Measurements from ENCODE around the gene WDR75.

WDR75 gene

GRCh38 chr2:189501487-189501886 lies 60.2 kb downstream of the WDR75 start:
- DNase-seq, result no peak

GRCh38 chr2:189502714-189503113 lies 61.4 kb downstream of the WDR75 start:
- no peak for DNase-seq

DNA sequence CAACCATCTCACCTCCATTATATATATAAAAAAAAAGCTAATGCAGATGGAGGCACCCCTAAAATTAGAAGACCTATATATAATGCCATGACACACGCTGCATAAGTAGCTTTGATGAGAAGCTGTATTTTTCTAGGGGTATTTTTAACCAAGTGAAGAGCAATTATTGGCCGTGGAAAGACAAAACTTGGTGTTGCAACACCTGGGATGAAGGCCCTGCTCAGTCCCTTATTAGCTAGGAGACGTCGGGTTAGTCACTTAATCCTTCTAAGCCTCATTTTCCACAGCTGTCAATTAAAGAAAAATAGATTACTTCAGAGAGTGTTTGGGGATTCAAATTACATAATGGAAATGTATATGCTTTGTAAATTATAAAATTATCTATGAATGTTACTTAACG lies 63.0 kb downstream of the WDR75 start:
- DNase-seq, result no peak

DNA sequence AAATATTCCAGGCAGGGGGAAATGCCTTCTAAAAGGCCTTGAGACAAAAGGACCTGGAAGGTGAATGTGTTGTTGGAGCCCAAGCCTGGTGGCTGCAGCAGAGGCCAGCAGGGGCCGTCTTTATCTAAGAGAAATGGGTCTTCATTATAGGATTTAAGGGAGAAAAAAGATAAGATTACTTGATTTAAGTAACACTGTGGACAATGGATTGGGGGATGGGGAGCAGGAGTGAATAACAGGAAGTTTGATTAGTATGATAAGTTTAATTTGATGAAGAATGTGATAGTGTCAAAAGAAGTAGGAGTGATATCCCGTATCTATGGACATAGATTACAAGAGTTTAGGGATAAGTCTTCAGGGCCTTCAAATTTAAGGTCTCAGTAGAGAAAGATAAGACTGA lies 64.2 kb downstream of the WDR75 start:
- DNase-seq, result no peak

DNA sequence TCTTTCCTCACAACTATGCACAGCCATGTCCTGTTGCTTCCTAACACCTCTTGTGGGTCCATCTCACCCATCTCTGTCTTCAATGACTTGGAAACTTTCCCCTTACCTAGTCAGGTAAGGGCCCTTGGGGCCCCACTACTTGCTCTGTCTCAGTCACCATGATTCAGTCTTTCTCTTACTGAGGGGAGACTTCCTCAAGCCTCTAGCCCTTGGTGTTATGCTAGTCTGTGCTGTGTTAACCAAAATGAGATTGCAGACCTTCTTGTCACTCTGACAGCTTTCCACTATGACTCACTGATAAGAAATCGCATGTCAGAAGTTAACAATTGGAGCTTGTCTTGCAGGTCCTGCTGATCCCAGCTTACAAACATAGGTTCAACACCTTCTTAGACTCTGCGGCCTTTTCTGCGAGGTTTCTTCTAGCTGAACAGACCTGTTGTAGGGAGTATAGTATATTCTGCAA lies 65.3 kb downstream of the WDR75 start:
- no peak for DNase-seq

GRCh38 chr2:189511210-189511959 lies 70.1 kb downstream of the WDR75 start:
- no peak for DNase-seq

- no peak for DNase-seq
Observed at GRCh38 chr2:189511960-189512319, 70.7 kb downstream of the WDR75 start.

DNA sequence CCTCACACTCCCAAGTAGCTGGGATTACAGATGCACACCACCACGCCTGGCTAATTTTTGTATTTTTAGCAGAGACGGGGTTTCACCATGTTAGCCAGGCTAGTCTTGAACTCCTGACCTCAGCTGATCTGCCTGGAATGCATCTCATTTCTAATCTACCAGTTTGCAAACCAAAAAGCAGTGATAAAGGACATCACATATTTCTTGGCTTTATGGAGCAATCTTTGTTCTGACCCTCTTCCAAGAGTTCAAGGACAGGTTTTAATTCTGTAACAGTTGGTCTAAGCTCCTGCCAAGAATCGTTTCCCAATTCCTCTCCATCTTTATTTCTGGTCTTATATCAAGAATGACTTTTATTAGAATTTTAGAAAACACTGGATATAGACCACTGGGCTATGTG lies 71.6 kb downstream of the WDR75 start:
- DNase-seq, result no peak

GRCh38 chr2:189514104-189514503 lies 72.8 kb downstream of the WDR75 start:
- DNase-seq, result no peak

GRCh38 chr2:189515264-189515663 lies 74.0 kb downstream of the WDR75 start:
- no peak for DNase-seq

DNA sequence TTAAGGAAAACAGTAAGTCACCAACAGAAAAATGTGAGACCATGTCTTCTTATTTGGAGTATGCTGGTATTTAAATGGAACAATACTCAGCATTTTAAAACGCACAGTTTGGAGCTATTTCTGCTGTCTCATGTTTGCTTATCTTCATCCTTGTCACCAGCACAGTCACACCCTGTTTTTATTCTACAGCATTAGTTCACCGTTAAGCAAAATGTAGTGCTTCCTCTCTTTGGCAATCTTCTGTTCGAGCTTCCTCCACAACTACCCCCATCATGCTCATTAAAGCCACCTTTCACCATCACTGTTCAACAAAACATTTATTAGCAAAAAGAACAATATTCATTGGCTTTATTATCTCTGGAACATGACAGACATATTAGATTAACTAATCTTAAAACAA lies 75.3 kb downstream of the WDR75 start:
- no peak for DNase-seq

- no peak for DNase-seq
Observed at GRCh38 chr2:189517847-189518535, 76.7 kb downstream of the WDR75 start.

DNA sequence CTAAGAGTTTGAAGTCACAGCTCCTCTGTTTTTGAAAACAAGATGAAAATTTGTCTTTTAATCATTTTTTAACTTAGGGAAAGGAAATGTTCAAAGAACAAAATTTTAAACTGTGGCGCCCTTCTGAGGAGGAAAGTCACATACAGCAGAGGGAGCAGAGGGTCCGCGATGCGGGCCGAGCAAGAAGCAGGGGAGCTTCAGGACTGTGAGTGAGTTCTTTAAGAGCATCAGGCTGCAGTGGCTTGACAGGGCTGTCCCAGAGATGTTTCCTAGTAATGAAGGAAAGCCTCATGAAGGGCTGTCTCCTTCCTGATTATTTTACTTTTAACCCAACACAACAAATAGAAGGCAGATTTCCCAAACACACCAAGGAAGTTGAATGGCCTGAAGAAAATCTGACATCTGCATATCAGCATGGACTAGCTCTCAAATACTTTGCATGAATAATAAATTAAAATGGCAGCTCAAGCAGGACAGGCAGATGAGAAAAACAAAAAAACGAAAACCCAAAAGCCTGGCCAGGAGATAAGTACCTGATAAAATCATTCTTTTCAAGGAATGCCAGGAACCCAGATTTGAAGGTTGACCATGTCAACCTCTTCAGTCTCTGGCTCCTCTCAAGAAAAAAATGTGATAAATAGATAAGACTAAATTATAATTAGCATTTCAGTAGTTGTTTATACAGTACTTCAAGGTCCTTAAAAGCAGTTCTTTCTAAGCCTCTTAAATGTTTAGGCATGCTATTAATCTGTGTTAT lies 78.5 kb downstream of the WDR75 start:
- DNase-seq, result no peak

DNA sequence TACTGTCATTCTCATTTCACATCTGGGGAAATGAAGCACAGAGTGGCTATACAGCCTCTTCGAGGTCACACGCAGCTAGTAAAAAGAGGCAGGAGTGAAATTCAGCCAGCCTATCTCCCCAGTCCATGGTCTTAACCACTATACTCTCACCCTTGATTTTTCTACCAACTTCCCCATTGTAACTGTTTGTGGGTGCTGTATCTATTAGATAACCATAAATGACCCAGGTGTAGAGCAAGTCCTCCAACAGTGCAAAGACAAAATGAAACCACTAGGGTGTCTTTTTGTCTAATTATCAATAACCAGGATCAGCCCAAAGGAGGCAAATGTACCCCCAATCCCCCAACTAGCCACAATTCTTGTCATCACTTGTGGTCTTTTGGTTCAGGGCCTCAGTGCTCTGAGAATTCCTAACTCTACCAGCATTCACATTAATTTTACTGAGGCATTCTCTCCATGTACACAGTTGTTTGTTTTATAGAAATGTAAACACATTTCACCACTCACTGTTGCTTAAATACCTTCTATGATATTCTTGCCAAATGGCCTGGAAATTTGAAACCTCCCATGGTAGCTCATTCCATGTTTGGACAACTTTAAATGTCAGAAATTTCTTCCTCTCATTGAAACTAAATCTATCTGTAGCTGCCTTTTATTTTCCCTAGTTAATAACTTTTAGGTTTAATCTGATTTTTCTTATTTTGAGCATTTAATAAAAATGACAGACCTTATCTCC lies 80.6 kb downstream of the WDR75 start:
- no peak for DNase-seq

- no peak for DNase-seq
Observed at GRCh38 chr2:189522435-189523151, 81.3 kb downstream of the WDR75 start.

GRCh38 chr2:189524746-189525145 lies 83.5 kb downstream of the WDR75 start:
- DNase-seq, result no peak

Data from stimulated activated CD4-positive, alpha-beta T cell treated with anti-CD3 and anti-CD28 coated beads, Interleukin-4, amount 100 ng/mL, for 4 hours (primary cell).